ENCODE data around the gene PRKG1. TPM values are rescaled to one million over a fixed set of nuclear protein-coding genes. Genes with fewer than 3 reads are reported as not detected.

PRKG1 gene
- total RNA-seq, 2 experiments from 2014 or later: not detected

DNA sequence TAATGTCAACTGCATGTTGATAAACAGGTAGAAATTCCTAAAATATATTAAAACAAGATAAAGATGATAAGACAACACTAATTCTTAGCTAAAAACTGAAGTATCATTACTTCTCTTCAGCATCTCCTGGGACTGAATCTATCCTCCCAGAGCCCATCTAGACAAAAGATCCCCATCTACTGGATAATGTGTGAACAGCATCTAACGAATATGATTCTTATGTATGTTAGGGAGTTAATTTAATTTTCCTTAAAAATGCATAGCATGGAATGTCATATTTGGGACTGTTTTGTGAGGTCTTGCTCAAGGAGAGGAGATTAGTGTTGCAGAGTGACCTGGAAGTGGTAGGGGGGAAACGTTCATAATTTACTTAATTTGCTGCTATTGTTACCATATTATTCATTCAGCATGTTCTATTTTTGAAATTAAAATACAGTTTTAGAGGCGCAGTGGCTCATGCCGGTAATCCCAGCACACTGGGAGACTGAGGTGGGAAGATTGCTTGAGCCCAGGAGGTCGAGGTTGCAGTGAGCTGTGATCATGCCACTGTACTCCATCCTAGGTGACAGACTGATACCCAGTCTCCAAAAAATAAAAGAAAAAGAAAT, 930.2 kb downstream of the PRKG1 start:
- Mint-ChIP-seq H3K4me3 (no peak overlapping the region), H3K4me1 (no peaks in the 10 kb centered on the region)
- ATAC-seq: no peak

DNA sequence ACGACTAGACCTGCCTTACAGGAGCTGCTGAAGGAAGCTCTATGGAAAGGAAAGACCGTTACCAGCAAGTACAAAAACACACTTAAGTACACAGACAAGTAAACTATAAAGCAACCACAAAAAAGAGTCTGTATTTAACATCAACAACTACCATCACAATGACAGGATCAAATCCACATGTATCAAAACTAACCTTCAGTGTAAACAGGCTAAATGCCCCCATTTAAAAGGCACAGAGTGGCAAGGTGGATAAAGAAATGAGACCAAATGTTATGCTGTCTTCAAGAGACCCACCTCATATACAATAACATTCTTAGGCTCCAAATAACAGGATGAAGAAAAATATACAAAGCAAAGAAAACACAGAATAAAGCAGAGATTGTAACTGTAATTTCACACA, 932.8 kb downstream of the PRKG1 start:
- CTCF ChIA-PET: no interaction called here
- ATAC-seq: no peak
- H3K27me3 Mint-ChIP-seq: peaks cover 3% of the 10 kb centered on the region
- no peaks in the 10 kb centered on the region for H3K9me3 Mint-ChIP-seq (ENCODE audit: low read depth)
- H3K4me1 Mint-ChIP-seq: no peaks in the 10 kb centered on the region
- H3K27ac Mint-ChIP-seq: no peak overlapping the region
- H3K4me3 Mint-ChIP-seq: no peak overlapping the region
- H3K36me3 Mint-ChIP-seq: no peaks in the 10 kb centered on the region
- DNase-seq: no peak

More for the DNA sequence above, 930.2 kb downstream of the PRKG1 start:
- Mint-ChIP-seq H3K9me3 (ENCODE audit: low read depth) (no peaks in the 10 kb centered on the region), H3K36me3 (no peaks in the 10 kb centered on the region), H3K27me3 (peaks cover 8% of the 10 kb centered on the region), H3K27ac (no peak overlapping the region)
- no peak for DNase-seq
- CTCF ChIA-PET: interaction anchor here (0.7 to 2.1 kb wide), 2 partner anchors 615 to 1626 kb away, joined by 3 to 10 read pairs; no protein-coding TSS in a partner anchor

DNA sequence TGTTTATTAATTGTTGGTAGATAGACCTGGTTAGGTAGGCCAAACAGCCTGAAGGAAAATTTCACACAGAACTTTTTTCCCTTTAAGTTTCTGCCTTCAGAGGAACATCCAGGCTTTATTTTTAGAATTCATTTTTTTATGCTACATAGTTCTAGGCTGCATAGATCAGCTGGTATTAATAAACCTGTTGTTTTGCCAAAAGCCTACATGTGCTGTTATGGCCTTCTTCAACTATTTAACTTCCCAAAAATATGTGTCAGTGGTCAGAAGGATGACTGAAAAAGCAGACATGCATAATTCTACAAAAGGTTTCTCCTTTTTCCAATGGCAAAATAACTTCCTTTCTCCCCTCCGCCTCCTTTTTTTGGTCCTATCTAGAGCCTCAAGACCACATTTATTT, 936.8 kb downstream of the PRKG1 start:
- H3K27me3 Mint-ChIP-seq: no peaks in the 10 kb centered on the region
- H3K27ac Mint-ChIP-seq: no peak overlapping the region
- no peaks in the 10 kb centered on the region for H3K36me3 Mint-ChIP-seq
- DNase-seq (no peak), ATAC-seq (no peak)
- H3K4me3 Mint-ChIP-seq: no peak overlapping the region
- H3K4me1 Mint-ChIP-seq: no peaks in the 10 kb centered on the region
- H3K9me3 Mint-ChIP-seq (ENCODE audit: low read depth): no peaks in the 10 kb centered on the region
- CTCF ChIA-PET: no interaction called here

DNA sequence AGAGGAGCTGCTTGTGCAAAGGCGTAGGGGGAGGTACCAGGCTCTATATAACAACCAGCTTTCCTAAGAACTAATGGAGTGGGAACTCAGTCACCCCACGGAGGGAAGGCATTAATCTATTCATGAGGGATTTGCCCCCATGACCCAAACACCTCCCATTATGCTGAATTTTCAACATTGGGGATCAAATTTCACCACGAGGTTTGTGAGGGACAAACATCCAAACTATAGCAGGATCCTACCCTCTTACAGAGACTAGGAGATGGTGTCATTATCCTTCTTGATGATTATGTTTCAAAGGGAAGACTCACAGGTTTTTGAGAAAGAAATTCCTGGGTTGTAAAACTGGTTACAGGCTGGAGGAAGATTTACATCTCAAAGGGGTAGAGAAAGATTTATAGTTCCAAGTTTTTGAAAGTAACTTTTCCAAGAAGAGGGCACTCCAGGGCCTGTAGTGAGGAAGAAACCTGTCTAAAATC, 944.8 kb downstream of the PRKG1 start:
- CTCF ChIA-PET: no interaction called here
- DNase-seq (no peak), ATAC-seq (no peak)
- H3K36me3 Mint-ChIP-seq: no peaks in the 10 kb centered on the region
- no peaks in the 10 kb centered on the region for H3K4me1 Mint-ChIP-seq
- no peak overlapping the region for H3K27ac Mint-ChIP-seq
- peaks cover 4% of the 10 kb centered on the region for H3K27me3 Mint-ChIP-seq
- no peak overlapping the region for H3K4me3 Mint-ChIP-seq
- H3K9me3 Mint-ChIP-seq (ENCODE audit: low read depth): no peaks in the 10 kb centered on the region

DNA sequence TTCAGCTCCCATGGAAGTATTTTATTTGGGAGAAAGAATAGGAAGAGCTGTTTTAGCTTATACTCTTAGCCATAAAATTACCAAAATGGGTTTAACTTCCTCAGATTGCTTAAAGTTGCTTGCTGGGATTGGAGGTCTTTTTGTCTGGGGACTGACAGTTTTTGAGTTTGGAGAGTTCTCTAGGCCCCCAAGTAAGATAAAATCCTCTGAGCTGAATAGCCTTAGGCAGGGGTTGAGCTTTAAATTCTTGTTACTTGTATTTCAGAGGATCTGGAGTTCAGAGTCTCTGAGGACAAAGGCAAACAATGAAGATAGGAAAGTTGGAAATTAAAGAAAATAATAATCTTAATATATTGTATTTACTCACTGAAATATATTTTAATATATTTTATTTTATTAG, 945.4 kb downstream of the PRKG1 start:
- Mint-ChIP-seq H3K36me3 (no peaks in the 10 kb centered on the region), H3K4me3 (no peak overlapping the region), H3K9me3 (ENCODE audit: low read depth) (no peaks in the 10 kb centered on the region), H3K27ac (no peak overlapping the region), H3K4me1 (no peaks in the 10 kb centered on the region), H3K27me3 (peaks cover 4% of the 10 kb centered on the region)
- CTCF ChIA-PET: no interaction called here
- ATAC-seq: no peak
- no peak for DNase-seq

DNA sequence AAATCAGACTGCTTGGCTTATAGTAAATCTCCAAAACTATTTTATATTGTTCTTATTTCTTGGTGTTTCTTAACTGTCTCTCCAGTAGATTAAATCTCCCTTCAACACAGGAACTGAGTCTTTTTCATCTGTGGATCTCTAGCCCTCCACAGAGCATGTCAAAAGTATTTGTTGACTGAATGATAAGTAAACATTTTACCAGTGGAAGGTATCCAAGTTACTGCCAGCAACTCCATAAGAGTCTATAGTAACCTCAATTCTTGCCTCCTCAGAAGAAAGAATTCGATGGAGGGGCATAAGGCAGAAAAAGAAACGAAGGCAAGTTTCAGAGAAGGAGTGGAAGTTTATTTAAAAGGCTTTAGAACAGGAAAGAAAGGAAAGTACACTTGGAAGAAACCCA, 945.9 kb downstream of the PRKG1 start:
- ATAC-seq (no peak), DNase-seq (no peak)
- Mint-ChIP-seq H3K4me3 (no peak overlapping the region), H3K27ac (no peak overlapping the region), H3K9me3 (ENCODE audit: low read depth) (no peaks in the 10 kb centered on the region), H3K36me3 (no peaks in the 10 kb centered on the region), H3K4me1 (no peaks in the 10 kb centered on the region), H3K27me3 (peaks cover 4% of the 10 kb centered on the region)
- CTCF ChIA-PET: no interaction called here

DNA sequence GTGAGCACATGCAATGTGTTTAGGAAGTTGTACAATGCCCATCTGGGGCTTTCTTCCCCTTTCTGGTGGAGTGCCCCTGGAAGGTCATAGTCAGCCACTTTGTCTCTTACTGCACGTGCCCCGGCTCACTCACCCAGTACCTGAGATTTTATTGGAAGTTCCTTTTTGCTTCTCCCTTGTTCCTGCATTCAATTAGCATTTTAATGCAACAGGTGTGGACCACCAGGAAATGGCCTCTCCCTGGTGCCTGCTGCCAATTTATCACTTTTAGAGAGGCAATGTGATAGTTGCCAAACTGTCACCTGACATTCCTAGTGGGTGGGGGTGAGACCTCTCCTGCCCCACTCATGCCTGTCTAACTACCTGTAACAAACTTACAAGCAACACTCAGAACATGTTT, 946.4 kb downstream of the PRKG1 start:
- no peak overlapping the region for H3K27ac Mint-ChIP-seq

DNA sequence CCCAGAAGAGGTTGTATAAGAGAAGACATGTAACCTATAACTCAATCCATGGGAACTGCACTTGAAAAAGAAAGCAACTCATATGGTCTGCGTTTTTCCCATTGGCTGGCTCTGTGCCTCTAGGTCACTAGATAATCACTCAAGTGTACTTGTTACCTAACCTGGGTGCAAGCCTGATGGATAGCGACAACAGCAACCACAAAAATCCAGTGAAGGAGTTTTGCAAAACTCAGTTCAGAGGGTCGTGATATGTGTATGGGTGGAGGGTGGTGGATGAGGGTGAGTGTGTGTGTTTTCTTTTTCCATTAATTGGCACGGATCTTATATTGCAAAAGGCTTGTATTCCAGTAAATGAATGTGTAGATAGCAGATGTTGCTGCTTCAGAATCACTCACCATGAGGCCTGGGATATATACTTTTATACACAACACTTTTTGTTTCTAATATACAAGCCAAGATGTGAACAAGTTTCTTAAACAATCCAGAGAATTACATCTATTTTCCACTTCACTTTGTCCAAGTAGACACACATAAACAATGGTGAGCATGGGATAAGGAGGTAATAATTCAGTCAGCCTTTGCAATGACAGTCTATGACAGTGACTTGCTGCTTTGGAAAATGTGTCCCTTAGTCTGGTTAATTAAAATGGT, 952.9 kb downstream of the PRKG1 start:
- no peaks in the 10 kb centered on the region for H3K9me3 Mint-ChIP-seq (ENCODE audit: low read depth)
- H3K27ac Mint-ChIP-seq: no peak overlapping the region
- no peaks in the 10 kb centered on the region for H3K27me3 Mint-ChIP-seq
- CTCF ChIA-PET: no interaction called here
- H3K36me3 Mint-ChIP-seq: no peaks in the 10 kb centered on the region
- H3K4me3 Mint-ChIP-seq: no peak overlapping the region
- ATAC-seq (no peak), DNase-seq (no peak)
- H3K4me1 Mint-ChIP-seq: no peaks in the 10 kb centered on the region

More for the DNA sequence above, 946.4 kb downstream of the PRKG1 start:
- Mint-ChIP-seq H3K9me3 (ENCODE audit: low read depth) (no peaks in the 10 kb centered on the region), H3K4me3 (no peak overlapping the region), H3K4me1 (no peaks in the 10 kb centered on the region), H3K27me3 (peaks cover 4% of the 10 kb centered on the region), H3K36me3 (no peaks in the 10 kb centered on the region)
- no peak for DNase-seq
- no peak for ATAC-seq
- CTCF ChIA-PET: no interaction called here

DNA sequence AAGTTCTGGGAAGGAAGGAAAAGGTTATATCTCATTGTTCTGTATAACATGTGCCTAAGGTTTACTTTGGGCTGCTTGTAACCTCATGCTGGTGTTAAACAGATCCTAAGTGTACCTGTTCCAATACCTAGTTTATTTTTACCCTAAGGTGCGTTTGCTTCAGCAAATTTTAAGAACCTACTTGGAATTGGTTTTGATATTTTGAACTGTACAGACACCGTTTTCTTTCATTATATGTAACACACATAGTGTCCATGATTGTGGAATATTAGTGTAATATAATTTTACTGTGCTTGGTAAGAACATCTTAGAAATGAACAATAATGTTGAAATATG, 954.2 kb downstream of the PRKG1 start:
- no peak for ATAC-seq
- Mint-ChIP-seq H3K36me3 (no peaks in the 10 kb centered on the region), H3K9me3 (ENCODE audit: low read depth) (no peaks in the 10 kb centered on the region), H3K27me3 (no peaks in the 10 kb centered on the region), H3K4me3 (no peak overlapping the region), H3K4me1 (no peaks in the 10 kb centered on the region), H3K27ac (no peak overlapping the region)
- DNase-seq: no peak
- CTCF ChIA-PET: no interaction called here

DNA sequence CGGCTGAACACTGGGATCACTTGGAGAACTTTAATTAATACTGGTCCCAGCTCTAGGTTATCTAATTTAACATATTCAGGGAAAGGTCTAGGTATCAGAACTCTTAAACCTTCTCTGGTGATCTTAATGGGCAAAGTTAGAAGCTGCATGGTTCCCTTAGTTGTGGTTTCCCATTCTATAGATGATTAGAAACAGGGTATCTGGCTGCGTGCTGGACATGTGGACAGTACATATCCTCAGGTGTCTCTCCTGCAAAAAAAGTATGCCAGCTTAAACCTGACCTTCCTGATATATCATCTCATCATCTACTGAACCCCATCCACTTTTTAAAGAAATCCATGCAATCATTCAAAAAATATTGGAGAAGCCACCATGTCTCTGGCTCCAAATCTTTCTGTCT, 955.3 kb downstream of the PRKG1 start:
- no peak overlapping the region for H3K4me3 Mint-ChIP-seq
- H3K4me1 Mint-ChIP-seq: no peaks in the 10 kb centered on the region
- CTCF ChIA-PET: no interaction called here
- H3K9me3 Mint-ChIP-seq (ENCODE audit: low read depth): no peaks in the 10 kb centered on the region
- no peaks in the 10 kb centered on the region for H3K36me3 Mint-ChIP-seq
- no peak overlapping the region for H3K27ac Mint-ChIP-seq
- DNase-seq: no peak
- ATAC-seq: no peak
- no peaks in the 10 kb centered on the region for H3K27me3 Mint-ChIP-seq

DNA sequence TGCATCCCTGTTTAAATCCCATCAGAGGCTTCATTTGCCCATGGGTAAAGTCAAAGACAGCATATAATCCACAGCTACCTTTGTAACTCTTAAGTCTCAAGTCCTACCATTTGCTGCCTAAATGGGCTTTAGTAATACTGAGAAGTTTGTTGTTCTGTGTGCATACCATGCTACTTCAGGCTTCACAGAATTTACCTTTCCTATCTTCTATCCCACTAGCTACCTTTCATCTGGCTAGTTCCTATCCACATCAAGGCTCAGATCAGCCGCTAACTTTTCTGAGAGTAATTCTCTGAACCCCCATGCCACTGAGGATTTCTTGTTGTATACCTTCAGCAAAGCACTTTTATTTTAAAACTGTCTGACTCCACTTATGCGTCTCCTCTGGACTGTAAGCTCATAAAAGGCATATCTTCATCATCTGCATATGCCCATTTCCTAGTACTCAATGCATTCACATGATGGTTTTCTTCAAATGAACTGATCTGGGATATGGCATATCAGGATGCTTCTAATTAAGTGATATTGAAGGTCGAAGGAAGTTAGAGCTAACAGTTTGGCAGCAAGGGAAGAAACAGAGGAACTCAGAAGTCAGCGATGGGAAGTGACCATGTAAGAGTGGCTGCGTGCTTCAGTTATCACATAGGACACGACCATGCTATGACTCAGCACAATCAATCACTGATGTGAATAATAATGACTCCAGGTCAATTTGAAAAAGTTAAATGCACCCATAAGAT, 955.9 kb downstream of the PRKG1 start:
- no peaks in the 10 kb centered on the region for H3K36me3 Mint-ChIP-seq
- CTCF ChIA-PET: no interaction called here
- H3K27ac Mint-ChIP-seq: no peak overlapping the region
- ATAC-seq: no peak
- H3K4me1 Mint-ChIP-seq: no peaks in the 10 kb centered on the region
- no peak overlapping the region for H3K4me3 Mint-ChIP-seq
- H3K9me3 Mint-ChIP-seq (ENCODE audit: low read depth): no peaks in the 10 kb centered on the region
- no peak for DNase-seq
- no peaks in the 10 kb centered on the region for H3K27me3 Mint-ChIP-seq

DNA sequence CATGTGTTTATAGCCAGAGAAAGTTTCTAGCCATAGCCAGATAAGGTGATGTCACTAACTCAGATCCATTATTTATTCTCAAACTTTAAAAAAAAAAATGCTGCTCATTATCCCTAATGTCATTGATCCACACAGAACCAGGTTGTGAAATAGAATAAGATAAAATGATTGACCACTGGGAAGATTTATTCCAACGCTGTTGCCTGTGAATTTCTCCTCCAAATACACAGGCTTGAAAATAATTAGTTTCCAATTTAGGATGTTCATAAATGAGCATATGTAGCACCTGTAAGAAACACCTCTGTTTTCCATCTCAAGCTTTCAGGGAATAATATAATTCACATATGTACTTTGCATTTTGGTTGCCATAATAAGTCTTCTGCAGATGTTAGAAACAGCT, 956.7 kb downstream of the PRKG1 start:
- CTCF ChIA-PET: no interaction called here
- Mint-ChIP-seq H3K36me3 (no peaks in the 10 kb centered on the region), H3K4me3 (no peak overlapping the region), H3K27ac (no peak overlapping the region), H3K9me3 (ENCODE audit: low read depth) (no peaks in the 10 kb centered on the region), H3K27me3 (no peaks in the 10 kb centered on the region), H3K4me1 (no peaks in the 10 kb centered on the region)
- ATAC-seq: no peak
- no peak for DNase-seq

DNA sequence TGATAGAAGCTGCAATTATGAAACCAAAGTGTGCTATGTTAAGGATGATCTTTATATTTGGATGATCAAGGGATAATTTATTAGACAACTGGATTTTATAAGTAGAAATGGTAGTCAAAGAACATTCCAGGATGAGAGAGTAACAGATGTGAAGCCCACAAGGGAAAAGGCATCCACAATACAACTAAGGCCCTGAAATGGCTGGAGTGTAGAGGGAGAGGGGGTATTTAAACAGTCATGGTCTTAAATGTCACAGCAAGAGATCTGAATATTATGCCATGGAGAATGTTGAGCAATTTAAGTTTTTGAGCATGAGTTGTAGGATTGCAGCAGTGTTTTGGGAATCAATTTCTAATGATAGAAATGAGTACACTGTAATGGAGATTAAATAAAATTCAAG, 957.5 kb downstream of the PRKG1 start:
- Mint-ChIP-seq H3K27me3 (no peaks in the 10 kb centered on the region), H3K36me3 (no peaks in the 10 kb centered on the region), H3K4me3 (no peak overlapping the region), H3K9me3 (ENCODE audit: low read depth) (no peaks in the 10 kb centered on the region), H3K27ac (no peak overlapping the region), H3K4me1 (no peaks in the 10 kb centered on the region)
- CTCF ChIA-PET: no interaction called here
- DNase-seq (no peak), ATAC-seq (no peak)

Measured in activated CD8-positive, alpha-beta memory T cell treated with anti-CD3 and anti-CD28 coated beads, Interleukin-2, amount 10 ng/mL, durations not matched to agents 7 days and 5 days (primary cell).